ENCODE data around the gene ABLIM2. TPM values are rescaled to one million over a fixed set of nuclear protein-coding genes. Genes with fewer than 3 reads are reported as not detected.

ABLIM2 gene
- total and polyA plus RNA-seq, 2 of the 8 experiments (the other 6 are each of a cell fraction or from before 2014, with no cell fraction given), result 2.8 to 3.0 TPM

DNA sequence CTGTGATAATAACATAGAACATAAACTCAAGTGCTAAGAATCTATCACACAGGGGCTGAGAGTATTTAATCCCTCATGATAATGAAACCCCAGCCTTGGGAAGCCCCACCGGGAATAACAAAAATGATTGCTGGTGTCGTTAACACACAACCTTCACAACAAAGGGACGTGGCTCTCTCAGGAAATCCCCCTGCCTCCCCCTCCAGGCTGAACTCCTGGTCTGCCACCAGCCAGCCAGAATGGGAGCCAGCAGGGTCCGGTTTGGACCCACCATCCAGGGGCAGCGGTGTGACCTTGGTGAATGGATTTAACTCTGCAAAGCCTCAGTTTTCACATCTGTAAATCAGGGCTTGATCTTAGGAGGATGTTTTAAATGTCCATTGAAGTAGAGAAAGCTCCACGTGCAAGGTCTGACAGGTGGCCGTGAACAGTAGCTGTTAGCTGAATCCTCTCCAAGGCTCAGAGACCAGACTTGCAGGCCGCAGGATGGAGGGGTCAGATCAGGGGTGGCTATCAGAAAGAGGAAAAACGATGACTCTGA lies 46.5 kb downstream of the ABLIM2 start:
- Histone ChIP-seq H3K9me3 (ENCODE audit: insufficient read depth in 2 of 2, low read depth in 1 of 2, low read length in 1 of 2) (0 out of 4 replicates have a peak, but pooled peaks cover 0 to 4% of the 10 kb centered on the region in 2 experiments), H3K79me2 (ENCODE audit: control insufficient read depth in 1 of 2, insufficient read depth in 2 of 2, low read length in 2 of 2) (no peaks in the 10 kb centered on the region), H3K23ac (ENCODE audit: insufficient read length) (no peak overlapping the region), H3K4ac (replicated peaks; ENCODE audit: insufficient read length, low read depth, low read length) (no peak overlapping the region), H4K91ac (replicated peaks; ENCODE audit: insufficient read length, low read length) (no peak overlapping the region), H2BK120ac (replicated peaks; ENCODE audit: low read depth, low read length) (no peak overlapping the region), H3K4me3 (ENCODE audit: extremely low read depth in 1 of 4, insufficient read depth in 2 of 4, low read depth in 3 of 4, low read length in 4 of 4) (no peak overlapping the region), H4K5ac (ENCODE audit: insufficient read length, low read depth, low read length) (no peak overlapping the region), H3K27me3 (replicated peaks in 1 of 4; ENCODE audit: control insufficient read depth in 3 of 4, extremely low read depth in 1 of 4, insufficient read depth in 3 of 4, low read length in 3 of 4) (no peaks in the 10 kb centered on the region), H3K4me2 (ENCODE audit: insufficient read depth in 1 of 2, low read depth in 2 of 2, low read length in 2 of 2) (no peak overlapping the region; a peak in 1 of 4 replicates), H4K20me1 (replicated peaks in 1 of 2; ENCODE audit: control insufficient read depth in 1 of 2, insufficient read depth in 2 of 2, low read length in 2 of 2) (no peaks in the 10 kb centered on the region), H2AFZ (ENCODE audit: low read length) (no peak overlapping the region), H2BK15ac (ENCODE audit: low read length) (no peak overlapping the region), H3K9ac (replicated peaks in 1 of 4; ENCODE audit: extremely low read depth in 1 of 4, low read depth in 3 of 4, low read length in 3 of 4) (peak overlapping the region in 1 of 4 experiments; percentile 3; a peak in 1 of 7 replicates), H3K79me1 (ENCODE audit: low read depth, low read length) (no peaks in the 10 kb centered on the region), H3K36me3 (ENCODE audit: control insufficient read depth in 2 of 4, insufficient read depth in 4 of 4, low read length in 3 of 4) (no peaks in the 10 kb centered on the region), H3K56ac (replicated peaks; ENCODE audit: insufficient read length, low read depth, low read length) (no peak overlapping the region), H2BK5ac (ENCODE audit: low read depth, low read length) (0 out of 2 replicates have a peak overlapping the region, but pooled peaks have one; percentile 18), H3K23me2 (ENCODE audit: low read depth, low read length) (no peaks in the 10 kb centered on the region), H2BK20ac (ENCODE audit: low read length) (no peak overlapping the region), H3K14ac (ENCODE audit: insufficient read length) (no peak overlapping the region), H3K27ac (ENCODE audit: low read depth, low read length) (peak overlapping the region; percentile 71), H4K8ac (ENCODE audit: extremely low read depth, insufficient read depth, low read length) (no peak overlapping the region), H2AK5ac (ENCODE audit: low read depth, low read length) (no peak overlapping the region; the same call in 1 of the 2 replicates), H3K18ac (ENCODE audit: extremely low read depth, low read length) (no peak overlapping the region), H3K4me1 (replicated peaks in 1 of 4; ENCODE audit: control insufficient read depth in 3 of 4, insufficient read depth in 4 of 4, low read length in 3 of 4) (peaks cover 12 to 32% (median 16%) of the 10 kb centered on the region in 4 experiments), H2BK12ac (ENCODE audit: low read depth, low read length) (peak overlapping the region; percentile 78; the same call in 1 of the 2 replicates)
- peak; percentile 42 for FAIRE-seq
- CTCF ChIA-PET (ENCODE audit: partially characterized antibody), result interaction anchor here (1.2 to 3.7 kb wide), 4 partner anchors 8 to 35 kb away, joined by 3 to 15 read pairs (median 6); no protein-coding TSS in a partner anchor
- POLR2A ChIA-PET (ENCODE audit: partially characterized antibody), result interaction anchor here (0.6 to 1.3 kb wide), 2 partner anchors 22 to 368 kb away, joined by 3 to 4 read pairs; no protein-coding TSS in a partner anchor
- DNase-seq (ENCODE audit: low read depth in 1 of 2, low spot score in 2 of 2), result no peak
- WGBS, 2 experiments (ENCODE audit: extremely low coverage in 1 of 2, insufficient coverage in 1 of 2, insufficient read length in 1 of 2, insufficient replicate concordance in 2 of 2, low coverage in 1 of 2, low lambda C conversion rate in 2 of 2, missing lambda C conversion rate in 1 of 2), result 61% methylated on average over 9 of the region's 9 CpGs; no CpG with 5 or more reads in 1 of the 2 experiments
- TF ChIP-seq ZNF274 (IDR thresholded peaks at IDR 0.05; ENCODE audit: borderline replicate concordance, extremely low read depth, low read length), result no peak
- TF ChIP-seq, protein P1, sequence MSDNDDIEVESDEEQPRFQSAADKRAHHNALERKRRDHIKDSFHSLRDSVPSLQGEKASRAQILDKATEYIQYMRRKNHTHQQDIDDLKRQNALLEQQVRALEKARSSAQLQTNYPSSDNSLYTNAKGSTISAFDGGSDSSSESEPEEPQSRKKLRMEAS (IDR thresholded peaks at IDR 0.05), result peak; percentile 35
- TF ChIP-seq CHD1 (IDR thresholded peaks at IDR 0.05; ENCODE audit: low read depth, low read length), result no peak
- TF ChIP-seq EP300 (IDR thresholded peaks at IDR 0.05; ENCODE audit: borderline replicate concordance in 1 of 2, low read depth in 2 of 2, low read length in 2 of 2), result 0 out of 3 replicates have a peak, but pooled peaks of 1 of the 2 experiments have one; percentile 49
- TF ChIP-seq TAF1 (IDR thresholded peaks at IDR 0.05; ENCODE audit: low read depth, low read length), result 0 out of 2 replicates have a peak, but pooled peaks have one; percentile 24

Data from H1 (cell line).